ENCODE measurements around the gene POP4.

DNA sequence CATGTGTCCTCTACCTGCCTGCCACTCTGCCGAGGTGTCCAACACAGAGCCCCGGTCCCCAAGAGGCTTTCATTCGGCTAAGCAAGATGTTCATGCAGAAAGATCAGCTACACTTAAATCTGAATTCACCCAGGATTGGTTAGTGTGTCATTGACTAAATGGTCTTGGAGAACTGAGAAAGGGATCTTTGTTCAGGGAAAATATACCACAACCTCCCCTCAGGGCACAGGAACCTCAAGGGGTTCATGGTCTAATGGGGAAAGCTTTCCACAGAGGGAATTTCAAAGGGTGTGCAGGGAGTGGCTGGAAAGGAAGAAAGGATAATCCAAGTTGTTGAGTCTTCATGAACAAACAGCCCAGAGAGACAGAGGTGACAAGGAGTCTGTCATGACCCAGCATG is 14.4 kb upstream of the POP4 start:
- TF ChIP-seq RAD21 (IDR thresholded peaks at IDR 0.05; ENCODE audit: insufficient read depth, low read depth, low read length): no peak
- TF ChIP-seq, protein P1, sequence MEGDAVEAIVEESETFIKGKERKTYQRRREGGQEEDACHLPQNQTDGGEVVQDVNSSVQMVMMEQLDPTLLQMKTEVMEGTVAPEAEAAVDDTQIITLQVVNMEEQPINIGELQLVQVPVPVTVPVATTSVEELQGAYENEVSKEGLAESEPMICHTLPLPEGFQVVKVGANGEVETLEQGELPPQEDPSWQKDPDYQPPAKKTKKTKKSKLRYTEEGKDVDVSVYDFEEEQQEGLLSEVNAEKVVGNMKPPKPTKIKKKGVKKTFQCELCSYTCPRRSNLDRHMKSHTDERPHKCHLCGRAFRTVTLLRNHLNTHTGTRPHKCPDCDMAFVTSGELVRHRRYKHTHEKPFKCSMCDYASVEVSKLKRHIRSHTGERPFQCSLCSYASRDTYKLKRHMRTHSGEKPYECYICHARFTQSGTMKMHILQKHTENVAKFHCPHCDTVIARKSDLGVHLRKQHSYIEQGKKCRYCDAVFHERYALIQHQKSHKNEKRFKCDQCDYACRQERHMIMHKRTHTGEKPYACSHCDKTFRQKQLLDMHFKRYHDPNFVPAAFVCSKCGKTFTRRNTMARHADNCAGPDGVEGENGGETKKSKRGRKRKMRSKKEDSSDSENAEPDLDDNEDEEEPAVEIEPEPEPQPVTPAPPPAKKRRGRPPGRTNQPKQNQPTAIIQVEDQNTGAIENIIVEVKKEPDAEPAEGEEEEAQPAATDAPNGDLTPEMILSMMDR (IDR thresholded peaks at IDR 0.05 in 2 of 3, conservative IDR thresholded peaks at IDR 0.05 in 1 of 3; ENCODE audit: control insufficient read depth in 2 of 3, extremely low read depth in 1 of 3, insufficient read depth in 1 of 3, low read depth in 3 of 3, low read length in 3 of 3): no peak
